ENCODE data around the gene ASPSCR1.

ASPSCR1 gene

DNA sequence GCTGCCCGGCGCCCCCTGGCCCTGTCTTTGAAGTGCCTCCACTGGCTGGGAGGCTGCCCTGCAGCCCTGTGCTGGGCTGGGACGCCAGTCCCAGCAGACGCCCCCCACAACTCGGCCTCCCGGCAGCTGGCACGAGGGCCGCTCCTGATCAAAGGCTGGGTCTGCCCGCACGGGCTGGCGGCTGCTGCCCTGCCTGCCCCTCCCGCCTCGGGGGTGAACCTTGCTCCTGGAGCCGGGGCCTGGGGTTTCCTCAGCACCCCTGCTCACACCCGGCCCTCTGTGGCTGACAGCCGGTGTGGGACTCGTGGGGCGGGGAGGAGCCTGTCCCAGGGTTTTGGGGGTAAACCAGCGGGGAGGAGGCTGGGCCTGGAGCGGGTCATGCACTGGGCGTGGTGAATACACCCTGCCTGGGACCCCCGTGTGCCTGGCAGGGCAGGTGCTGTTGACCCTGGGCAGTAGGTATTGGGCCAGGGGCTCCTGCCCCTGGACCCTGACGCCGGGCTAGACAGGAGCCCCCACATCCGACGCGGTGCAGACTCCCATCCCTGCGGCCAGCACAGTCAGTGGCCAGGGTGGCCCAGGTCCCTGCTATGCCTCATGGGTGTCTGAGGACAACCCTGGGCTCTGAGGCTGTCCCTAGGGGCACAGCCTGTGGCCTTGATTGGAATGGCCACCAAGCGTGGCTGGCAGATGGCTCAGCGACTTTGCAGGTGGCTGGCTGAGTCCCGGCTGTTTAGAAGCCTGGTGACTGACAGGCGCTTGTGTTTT lies 23.6 kb downstream of the ASPSCR1 start:
- DNase-seq (ENCODE audit: low spot score) = no peak
- no peak overlapping the region for H3K4me3 ChIP-seq
- H3K27ac ChIP-seq = no peak overlapping the region
- TF ChIP-seq, protein P1, sequence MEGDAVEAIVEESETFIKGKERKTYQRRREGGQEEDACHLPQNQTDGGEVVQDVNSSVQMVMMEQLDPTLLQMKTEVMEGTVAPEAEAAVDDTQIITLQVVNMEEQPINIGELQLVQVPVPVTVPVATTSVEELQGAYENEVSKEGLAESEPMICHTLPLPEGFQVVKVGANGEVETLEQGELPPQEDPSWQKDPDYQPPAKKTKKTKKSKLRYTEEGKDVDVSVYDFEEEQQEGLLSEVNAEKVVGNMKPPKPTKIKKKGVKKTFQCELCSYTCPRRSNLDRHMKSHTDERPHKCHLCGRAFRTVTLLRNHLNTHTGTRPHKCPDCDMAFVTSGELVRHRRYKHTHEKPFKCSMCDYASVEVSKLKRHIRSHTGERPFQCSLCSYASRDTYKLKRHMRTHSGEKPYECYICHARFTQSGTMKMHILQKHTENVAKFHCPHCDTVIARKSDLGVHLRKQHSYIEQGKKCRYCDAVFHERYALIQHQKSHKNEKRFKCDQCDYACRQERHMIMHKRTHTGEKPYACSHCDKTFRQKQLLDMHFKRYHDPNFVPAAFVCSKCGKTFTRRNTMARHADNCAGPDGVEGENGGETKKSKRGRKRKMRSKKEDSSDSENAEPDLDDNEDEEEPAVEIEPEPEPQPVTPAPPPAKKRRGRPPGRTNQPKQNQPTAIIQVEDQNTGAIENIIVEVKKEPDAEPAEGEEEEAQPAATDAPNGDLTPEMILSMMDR (IDR thresholded peaks at IDR 0.05) = no peak

DNA sequence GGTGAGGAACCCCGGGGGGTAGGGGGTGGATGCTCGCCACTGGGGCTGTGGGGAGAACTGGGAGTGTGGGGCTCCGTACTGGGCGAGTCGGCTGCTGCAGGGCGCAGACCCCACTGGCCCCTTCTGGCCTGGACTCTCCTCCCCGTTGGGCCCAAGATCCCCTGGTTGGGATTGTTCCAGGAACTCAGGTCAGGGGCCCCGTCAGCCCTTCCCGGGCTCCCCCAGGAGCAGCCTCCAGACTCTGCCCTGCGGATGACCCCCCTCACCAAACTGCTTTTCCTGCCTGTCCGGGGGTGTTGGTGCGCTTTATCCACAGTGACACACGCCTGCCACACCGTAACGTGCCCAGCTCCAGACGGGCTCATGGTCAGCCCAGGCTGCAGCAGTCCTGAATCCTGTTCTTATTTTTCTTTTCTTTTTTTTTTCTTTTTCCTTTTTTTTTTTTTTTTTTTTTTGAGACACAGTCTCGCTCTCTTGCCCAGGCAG lies 24.2 kb downstream of the ASPSCR1 start:
- H3K27ac ChIP-seq = no peak overlapping the region

DNA sequence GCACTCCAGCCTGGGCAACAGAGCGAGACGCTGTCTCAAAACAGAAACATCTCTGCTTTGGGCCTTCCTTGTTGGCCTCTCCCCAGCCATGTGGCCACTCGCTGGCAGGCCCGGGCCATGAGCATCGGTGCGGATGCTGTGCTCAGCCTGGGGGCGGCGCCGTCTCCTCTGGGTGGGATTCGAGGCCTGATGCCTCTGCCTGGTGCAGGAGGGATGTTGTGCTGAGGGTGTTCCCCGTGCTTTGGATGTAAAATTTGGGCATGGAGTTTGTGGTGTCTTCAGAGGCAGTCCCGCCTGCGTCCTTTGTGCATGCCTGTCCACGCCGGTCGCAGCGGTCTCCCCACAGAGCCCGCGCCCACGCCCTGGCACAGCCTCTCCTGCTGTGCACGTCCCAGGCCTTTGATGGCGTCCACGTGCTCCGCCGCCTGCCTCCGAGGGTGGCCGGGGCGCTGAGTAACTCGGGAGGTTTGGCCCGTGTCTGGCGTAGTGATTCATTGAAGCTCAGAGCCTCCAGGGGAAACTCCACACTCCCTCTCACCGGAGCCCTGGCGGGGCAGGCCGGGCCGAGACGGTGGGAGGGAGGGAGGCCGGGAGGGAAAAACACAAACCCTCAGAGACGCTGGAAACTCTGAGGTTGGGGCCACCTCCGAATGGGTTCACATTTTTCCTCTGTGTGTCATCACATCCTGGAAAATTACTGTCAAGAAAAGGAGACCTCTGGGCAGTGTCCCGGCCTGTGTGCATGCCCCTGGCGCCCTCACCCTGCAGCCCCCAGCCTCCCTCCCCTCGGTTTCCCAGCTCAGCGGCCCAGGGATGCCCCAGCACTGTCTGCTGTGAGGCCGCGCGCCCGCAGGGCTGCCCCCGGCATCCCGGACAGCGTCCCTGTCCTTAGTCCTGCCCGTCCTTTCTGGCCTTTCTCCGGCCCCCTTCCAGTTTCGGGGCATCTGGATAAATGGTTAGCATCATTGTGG lies 26.3 kb downstream of the ASPSCR1 start:
- peak overlapping the region; percentile 16 to 71 for H3K27ac ChIP-seq
- peak overlapping the region; percentile 21 for H3K4me3 ChIP-seq
- TF ChIP-seq, protein P1 (IDR thresholded peaks at IDR 0.05) = no peak
- DNase-seq (ENCODE audit: low spot score) = peak; percentile 91

More for the DNA sequence above, 24.2 kb downstream of the ASPSCR1 start:
- TF ChIP-seq, protein P1 (IDR thresholded peaks at IDR 0.05) = no peak
- no peak overlapping the region for H3K4me3 ChIP-seq
- no peak for DNase-seq (ENCODE audit: low spot score)

DNA sequence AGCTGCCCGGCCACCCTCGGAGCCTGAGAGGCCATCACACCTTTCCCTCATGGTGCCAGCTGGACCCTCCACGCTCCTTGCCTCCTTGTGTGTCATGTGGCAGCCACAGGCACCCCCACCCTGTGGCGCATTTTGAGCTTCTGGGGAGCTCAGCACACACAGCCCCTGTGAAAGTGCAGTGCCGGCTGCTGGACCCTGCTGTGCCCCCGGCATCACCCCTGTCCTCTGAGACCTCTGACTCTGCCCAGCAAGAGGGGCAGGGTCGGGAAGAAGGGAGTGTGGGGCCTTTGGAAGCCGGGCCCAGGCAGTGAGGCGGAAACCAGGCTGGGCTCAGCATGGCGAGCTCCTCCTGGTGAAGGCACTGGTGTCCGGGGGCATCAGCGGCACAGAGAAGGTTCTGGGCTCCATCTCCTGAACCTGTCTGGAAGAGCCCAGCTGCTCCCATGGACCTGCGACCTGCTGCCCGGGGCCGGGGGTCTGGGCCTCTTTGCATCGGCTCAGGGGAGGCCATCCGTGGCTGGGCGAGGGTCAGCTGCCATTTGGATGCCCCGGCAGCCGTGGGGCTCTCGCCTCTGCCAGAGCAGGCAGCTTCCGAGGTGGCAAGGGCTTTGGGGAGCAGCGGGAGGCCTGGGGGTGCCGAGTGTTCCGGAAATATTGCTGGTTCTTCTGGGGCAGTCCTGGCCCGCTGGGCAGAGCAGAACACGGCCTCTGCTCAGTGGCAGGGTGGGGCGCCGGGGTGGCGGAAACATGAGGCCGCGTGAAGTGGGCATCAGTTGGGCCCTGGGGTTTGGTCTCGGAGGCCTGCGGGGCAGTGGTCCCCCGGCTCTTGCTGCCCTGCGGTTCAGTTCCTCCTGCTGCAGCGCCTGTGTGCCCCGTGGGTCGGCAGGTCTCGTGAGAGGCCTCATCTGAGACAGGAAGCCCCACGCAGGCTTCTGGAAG lies 27.4 kb downstream of the ASPSCR1 start:
- Histone ChIP-seq H3K4me3 (no peak overlapping the region), H3K27ac (peak overlapping the region in 1 of 2 donors; percentile 71)
- TF ChIP-seq, protein P1 (IDR thresholded peaks at IDR 0.05) = no peak
- DNase-seq (ENCODE audit: low spot score) = no peak

DNA sequence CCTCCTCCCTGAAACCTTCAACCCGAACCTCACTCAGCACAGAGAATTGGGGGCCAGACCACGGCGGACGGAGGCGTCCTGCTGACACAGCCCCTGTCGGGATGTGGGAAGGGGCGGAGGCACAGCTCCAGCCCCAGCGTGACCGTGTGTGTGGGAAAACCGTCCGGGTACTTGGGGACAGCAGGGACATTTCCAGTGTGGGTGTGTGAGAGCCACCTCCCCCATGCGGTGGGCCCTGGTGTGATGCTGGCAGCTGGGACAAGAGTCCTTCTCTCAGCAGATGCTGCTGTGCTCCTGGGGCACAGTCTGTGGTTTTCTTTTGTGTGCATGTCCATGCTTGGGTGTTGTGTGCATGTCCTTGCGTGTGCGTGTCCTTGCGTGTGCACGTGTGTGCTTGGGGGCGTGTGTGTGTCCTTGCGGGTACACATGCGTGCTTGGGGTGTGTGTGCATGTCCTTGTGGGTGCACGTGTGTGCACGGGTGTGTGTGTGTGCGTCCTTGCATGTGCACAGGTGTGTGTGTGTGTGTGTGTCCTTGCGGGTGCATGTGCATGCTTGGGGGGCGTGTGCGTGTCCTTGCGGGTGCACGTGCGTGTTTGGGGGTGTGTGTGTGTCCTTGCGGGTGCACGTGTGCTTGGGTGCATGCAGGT lies 28.4 kb downstream of the ASPSCR1 start:
- DNase-seq (ENCODE audit: low spot score) = no peak

More for the DNA sequence above, 28.4 kb downstream of the ASPSCR1 start:
- TF ChIP-seq, protein P1 (IDR thresholded peaks at IDR 0.05) = no peak
- no peak overlapping the region for H3K4me3 ChIP-seq
- no peak overlapping the region for H3K27ac ChIP-seq
